Activated CD4-positive, CD25-positive, alpha-beta regulatory T cell (primary cell): ENCODE results near the gene SERTAD4.

ENCODE experiments used
- DNase-seq, 4 experiments: peaks; one replicate each; lab custom pipeline; 2025; lab: John Stamatoyannopoulos, UW

Gene SERTAD4

GRCh38 chr1:210233216-210233494, 559 bp downstream of the SERTAD4 start:
- no peak for DNase-seq

GRCh38 chr1:210233495-210234328, 1.1 kb downstream of the SERTAD4 start:
- DNase-seq, result no peak

GRCh38 chr1:210234329-210234757, 1.7 kb downstream of the SERTAD4 start:
- DNase-seq, result no peak

DNA sequence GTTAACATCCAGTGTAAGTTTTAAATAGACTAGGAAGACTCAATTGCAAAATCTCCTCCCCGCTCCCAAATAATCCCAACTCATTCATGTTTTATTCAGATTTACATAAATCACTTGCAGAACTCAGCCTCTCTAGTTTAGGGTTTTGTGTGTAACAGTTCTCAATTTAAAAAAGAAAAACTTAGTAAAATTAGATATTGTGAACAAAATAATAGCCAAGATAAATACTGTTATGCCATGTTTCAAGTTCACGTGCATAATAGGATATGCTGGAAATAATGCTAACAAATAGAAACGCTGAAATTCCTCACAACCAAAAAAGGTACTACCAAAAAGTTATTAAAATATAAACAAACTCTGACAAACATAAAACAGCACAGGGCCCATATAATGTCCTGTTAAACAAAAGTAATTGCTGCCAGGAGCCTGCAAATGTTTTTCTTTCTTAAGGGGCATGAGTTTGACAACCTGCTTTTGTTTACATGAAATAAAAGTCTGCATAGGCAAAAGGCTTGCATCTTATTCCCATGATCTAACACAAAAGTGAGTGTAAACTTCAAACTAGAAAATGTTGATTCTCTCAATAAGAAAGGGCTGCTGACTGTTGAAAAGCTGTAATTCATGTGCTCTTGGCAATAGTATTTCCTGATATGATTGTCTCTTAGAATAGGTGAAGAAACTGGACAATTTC, 2.9 kb downstream of the SERTAD4 start:
- no peak for DNase-seq

DNA sequence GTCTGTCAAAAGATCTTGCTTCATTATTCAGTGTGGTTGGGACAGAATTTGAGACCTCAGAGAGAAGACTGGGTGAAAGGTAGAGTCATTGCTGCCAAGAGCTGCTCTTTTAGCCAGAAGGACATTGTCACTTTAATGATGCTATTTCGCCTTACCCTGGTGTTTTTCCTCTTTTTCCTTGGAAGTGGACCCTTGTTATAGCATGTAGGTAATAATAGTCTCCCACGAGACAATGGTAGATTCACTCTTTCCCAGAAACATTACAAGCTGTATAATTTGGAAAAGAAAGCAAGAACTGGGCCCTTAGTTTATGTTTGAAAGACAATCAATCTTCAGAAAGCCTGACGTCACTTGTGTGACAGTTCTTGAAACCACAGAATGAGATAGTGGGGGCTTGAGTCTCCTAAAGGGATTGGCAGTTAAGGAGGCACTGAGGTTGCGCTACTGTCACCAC, 3.8 kb downstream of the SERTAD4 start:
- DNase-seq, result no peak

GRCh38 chr1:210236840-210237409, 4.3 kb downstream of the SERTAD4 start:
- DNase-seq, result no peak

GRCh38 chr1:210237479-210237878, 4.9 kb downstream of the SERTAD4 start:
- no peak for DNase-seq

DNA sequence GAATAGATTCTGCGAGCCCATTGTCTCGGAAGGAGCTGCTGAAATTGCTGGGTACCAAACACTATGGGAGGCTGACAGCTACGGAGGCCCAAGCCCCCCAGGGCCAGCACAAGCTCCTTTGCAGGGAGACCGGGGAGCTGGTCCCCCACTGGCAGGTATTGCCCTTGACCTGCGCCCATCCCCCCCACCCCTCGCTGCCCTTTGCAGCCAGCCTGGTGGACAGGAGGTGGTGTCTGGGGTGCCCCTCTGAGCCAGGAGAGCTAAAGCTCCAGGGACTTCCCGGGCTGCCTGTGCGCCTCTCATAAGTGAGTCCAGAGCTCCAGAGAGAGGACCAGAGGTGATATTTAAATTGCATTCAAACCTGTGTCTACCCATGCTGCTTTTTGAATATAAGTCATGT, 5.4 kb downstream of the SERTAD4 start:
- DNase-seq, result no peak

GRCh38 chr1:210239349-210240111, 6.9 kb downstream of the SERTAD4 start:
- DNase-seq, result no peak

DNA sequence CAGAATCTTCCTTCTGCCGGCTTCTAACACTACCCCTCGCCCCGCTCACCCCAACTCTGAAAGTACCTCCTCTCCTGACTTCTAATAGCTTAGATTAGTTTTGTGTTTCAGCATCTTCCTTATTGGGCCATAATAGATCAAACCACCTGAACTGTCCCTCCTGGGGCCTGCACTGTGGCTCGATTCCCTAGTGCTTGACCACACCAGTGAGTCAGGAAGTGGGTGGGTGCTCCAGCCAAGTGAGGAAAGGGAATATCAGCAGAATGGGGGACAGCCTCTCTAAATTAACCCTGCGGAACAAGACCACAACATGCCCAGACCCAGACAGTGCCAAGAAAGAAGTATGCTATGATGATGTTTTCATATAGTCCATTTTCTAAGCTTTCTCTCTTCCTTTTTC, 8.5 kb downstream of the SERTAD4 start:
- DNase-seq, result no peak

DNA sequence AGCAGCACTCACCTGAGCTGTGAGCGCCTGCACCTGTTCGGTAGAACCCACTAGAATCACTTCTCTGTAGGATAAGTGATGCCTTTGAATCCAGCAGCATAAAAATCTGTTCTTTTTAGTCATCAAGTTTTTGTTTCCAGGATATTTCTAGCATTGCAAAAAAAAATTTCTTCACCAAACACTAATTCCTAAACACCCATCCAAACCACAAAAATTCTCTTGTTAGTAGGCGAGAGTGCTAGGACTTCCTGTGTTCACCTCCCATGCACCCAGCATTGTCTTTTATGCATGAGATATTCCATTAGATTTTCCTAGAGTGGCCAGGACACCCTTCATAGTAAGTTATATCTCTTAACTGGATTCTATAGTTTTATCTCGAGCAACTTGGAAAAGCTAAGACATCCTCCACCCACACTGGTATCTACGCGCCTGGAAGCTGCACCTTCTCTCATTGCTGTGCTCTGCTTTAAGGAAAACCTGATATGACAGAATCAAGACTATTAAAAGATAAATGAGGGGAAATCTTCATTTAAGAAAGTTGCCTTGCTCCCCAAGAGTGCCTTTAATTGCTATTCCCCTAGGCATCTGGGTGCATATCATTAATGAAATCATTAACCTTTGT, 12.3 kb downstream of the SERTAD4 start:
- DNase-seq, result no peak

DNA sequence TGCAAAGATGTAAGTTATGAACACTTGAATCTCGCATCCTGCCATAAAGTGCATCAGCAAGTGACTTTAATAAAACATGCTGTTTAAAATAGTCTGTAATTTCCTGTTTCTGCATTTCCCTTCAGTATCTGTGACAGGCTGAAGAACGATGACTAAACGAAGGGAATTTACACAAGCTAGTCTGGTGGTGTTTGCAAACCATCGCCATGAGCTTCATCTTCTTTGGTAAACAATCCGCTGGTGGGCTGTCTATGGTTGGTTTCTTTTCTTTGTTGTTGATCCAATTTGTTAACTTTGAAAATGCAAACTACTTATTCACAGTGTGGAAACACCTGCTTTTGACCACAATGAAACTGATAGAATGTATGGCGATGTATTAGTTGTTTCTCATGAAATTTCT, 13.9 kb downstream of the SERTAD4 start:
- no peak for DNase-seq

- no peak for DNase-seq
These were observed 15.7 kb downstream of the SERTAD4 start for GRCh38 chr1:210248341-210248740.

GRCh38 chr1:210250665-210250997, 18.0 kb downstream of the SERTAD4 start:
- no peak for DNase-seq

DNA sequence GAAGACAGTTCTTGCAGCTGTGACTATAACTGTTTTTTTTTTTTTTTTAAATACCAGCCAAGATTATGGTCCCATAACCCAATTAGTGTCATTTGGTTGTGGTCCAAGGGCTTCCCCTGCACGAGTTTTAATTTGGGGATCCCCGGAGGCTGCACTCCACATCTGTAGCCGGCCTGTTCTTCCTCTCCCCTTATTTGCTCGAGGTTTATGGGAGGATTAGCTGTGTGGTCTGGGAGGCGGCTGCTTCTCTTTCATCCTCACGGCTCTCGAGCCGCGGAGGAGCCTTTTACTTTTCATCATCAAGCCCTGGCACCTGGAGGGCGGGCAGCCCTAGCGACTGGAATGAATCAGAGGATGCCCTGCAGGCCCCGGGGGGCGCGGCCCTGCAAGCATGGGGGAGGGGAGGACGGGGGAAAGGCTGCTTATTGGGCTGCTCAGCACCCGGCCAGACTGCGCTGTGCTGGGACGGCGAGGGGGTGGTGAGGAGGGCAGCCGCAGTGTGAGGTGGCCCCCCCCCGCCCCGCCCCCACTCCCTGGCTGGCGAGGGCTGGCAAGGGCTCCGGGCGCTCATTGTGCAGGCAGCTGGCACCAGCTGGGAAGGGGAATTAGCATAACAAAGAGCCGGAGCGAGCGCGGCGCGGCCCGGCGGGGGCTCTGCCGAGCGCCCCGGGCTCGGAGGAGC, 18.5 kb downstream of the SERTAD4 start:
- no peak for DNase-seq

DNA sequence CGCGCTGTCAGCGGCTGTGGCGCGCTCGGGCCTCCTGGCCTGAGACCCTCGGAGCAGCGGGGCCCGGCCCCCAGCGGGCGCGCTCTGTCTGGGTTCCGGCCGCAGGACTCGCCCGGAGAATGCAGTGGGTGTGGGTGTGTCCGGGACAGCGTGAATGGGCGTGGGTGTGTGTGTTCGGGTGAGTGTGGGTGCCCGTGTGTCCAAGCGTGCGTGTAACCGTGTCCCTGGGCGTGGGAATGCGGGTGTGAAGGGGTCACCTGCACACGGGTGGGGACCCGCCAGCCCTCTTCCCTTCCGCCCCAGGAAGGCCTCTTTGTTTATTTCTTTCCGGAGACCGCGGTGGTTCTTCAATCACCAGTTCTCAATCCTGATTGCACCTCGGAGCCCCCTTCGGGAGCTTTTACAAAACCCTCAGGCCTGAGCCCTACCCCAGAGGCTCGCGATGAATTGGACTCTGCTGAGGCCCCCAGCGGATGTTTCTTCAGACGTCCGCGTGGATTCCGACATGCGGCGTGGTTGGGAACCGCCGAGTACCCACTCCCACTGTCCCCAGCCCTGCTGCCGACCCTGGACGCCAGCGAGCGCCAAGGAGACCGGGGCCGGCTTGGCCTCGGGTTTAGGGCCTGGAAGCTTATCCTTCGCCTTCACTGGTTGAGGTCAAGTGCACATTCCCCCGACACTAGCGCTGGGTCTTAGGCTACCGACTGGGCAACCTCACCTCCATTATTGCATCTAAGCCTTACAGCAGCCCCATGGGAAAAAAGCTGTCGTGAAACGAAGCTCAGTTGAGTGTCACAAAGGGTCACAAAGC, 19.3 kb downstream of the SERTAD4 start:
- no peak for DNase-seq

DNA sequence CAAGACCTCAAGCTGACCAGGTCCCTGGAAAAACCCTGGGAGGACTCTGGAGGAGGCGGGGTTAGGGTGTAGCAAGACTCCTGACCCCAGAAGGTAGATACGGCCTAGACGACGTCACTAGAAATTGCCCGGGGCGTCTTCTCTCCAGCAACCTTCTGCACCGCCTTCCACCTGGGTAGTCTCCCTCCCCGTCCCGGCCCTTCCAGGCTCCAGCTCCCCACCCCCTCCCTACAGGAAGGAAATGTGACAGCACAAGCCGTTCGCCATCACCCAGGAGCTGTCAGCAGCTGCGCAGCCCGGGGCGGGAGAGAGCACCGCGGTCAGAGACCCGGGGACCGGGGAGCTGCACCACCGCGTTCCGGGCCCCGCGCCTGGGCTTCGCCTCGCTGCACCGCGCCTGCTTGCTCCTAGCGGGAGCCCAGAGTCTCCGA, 20.0 kb downstream of the SERTAD4 start:
- no peak for DNase-seq

DNA sequence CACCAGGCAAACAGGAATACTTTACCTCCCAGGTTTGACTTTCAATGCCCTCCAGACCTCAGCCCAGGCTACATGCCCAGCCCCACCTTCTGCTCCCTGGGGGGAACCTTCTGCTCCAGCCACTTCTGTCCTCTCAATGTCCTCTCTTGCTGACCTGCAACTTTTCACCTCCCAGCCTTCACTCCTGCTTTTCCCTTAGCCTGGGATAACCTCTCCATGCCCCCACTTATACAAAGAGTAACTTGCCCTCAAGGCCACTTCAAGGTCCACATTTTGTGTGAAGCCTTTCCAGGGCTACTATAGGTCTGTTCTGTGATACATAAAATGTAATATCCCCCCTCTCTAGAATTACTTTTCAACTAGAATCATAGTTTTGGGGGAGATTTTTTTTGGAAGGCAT, 21.7 kb downstream of the SERTAD4 start:
- no peak for DNase-seq

- DNase-seq, result no peak
These were observed 25.3 kb downstream of the SERTAD4 start for GRCh38 chr1:210257698-210258529.

- DNase-seq, result no peak
These were observed 27.0 kb downstream of the SERTAD4 start for GRCh38 chr1:210259561-210259960.
